ENCODE measurements around the gene UBR3.
"Not testable (repeated sequence)": the region's sequence is repeated elsewhere in the genome, so short reads cannot be mapped to it uniquely, and the experiment has no call there.

Gene UBR3

GRCh38 chr2:169841625-169842024 is 14.4 kb downstream of the UBR3 start:
- not testable (repeated sequence) for H3K27me3 ChIP-seq (ENCODE audit: control insufficient read depth, insufficient read depth, low read length, poor library complexity, severe bottlenecking); H3K27ac ChIP-seq (ENCODE audit: insufficient read depth, low read depth, low read length, poor library complexity, severe bottlenecking); H3K36me3 ChIP-seq (ENCODE audit: control insufficient read depth, insufficient read depth, low read length); H3K4me3 ChIP-seq (ENCODE audit: insufficient read depth, low read depth, low read length); H3K4me1 ChIP-seq (ENCODE audit: control insufficient read depth, insufficient read depth, low read length); H3K9me3 ChIP-seq (ENCODE audit: control insufficient read depth, low read length)
- WGBS, 2 experiments: 94 to 98% methylated on average over 16 to 18 of the region's 24 CpGs

- Histone ChIP-seq H3K4me1 (ENCODE audit: control insufficient read depth, insufficient read depth, low read length) (no peaks in the 10 kb centered on the region), H3K27me3 (ENCODE audit: control insufficient read depth, insufficient read depth, low read length, poor library complexity, severe bottlenecking) (no peaks in the 10 kb centered on the region), H3K27ac (ENCODE audit: insufficient read depth, low read depth, low read length, poor library complexity, severe bottlenecking) (no peak overlapping the region), H3K4me3 (ENCODE audit: insufficient read depth, low read depth, low read length) (no peak overlapping the region), H3K36me3 (ENCODE audit: control insufficient read depth, insufficient read depth, low read length) (no peaks in the 10 kb centered on the region), H3K9me3 (ENCODE audit: control insufficient read depth, low read length) (no peaks in the 10 kb centered on the region)
- WGBS, 2 experiments: 95% methylated on average over 2 of the region's 2 CpGs
Observed at GRCh38 chr2:169845016-169845415, 17.8 kb downstream of the UBR3 start.

DNA sequence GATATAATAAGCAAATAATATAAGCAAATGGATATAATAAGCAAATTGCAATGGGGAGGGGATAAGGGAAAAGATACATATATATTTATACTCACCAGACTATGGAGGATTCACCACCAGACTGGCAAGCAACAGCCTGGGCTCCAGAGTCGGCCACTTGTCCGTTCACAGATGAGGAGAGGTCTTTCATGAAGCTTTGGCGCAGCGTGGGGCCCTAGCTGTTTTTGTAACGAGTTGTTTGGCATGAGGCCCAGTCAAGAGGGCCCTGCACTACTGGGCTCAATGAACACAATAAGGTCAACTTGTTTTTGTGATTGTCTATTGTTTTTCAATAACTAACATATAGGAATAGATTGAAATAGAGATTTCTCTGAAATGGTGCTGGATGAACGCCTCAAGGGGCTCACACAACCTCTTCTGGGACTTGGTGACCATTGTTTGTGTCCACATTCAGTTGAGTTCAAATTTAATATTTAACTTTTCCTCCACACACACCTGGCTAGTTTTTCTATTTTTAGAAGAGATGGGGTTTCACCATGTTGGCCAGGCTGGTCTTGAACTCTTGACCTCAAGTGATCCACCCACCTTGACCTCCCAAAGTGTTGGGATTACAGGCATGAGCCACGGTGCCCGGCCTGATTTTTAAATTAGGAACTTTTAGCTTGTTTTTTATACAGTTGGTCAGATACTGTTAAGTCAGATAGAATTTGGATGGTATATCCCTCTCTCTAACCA is 21.9 kb downstream of the UBR3 start:
- H3K27me3 ChIP-seq (ENCODE audit: control insufficient read depth, insufficient read depth, low read length, poor library complexity, severe bottlenecking); H3K9me3 ChIP-seq (ENCODE audit: control insufficient read depth, low read length): not testable (repeated sequence)
- 90 to 91% methylated on average over 7 to 8 of the region's 8 CpGs for WGBS, 2 experiments

GRCh38 chr2:169849710-169850109 is 22.5 kb downstream of the UBR3 start:
- H3K9me3 ChIP-seq (ENCODE audit: control insufficient read depth, low read length): no peaks in the 10 kb centered on the region
- H3K36me3 ChIP-seq (ENCODE audit: control insufficient read depth, insufficient read depth, low read length): no peaks in the 10 kb centered on the region
- no peaks in the 10 kb centered on the region for H3K27me3 ChIP-seq (ENCODE audit: control insufficient read depth, insufficient read depth, low read length, poor library complexity, severe bottlenecking)
- no peak overlapping the region for H3K27ac ChIP-seq (ENCODE audit: insufficient read depth, low read depth, low read length, poor library complexity, severe bottlenecking)
- no peak overlapping the region for H3K4me3 ChIP-seq (ENCODE audit: insufficient read depth, low read depth, low read length)
- no peaks in the 10 kb centered on the region for H3K4me1 ChIP-seq (ENCODE audit: control insufficient read depth, insufficient read depth, low read length)
- WGBS, 2 experiments: 94 to 100% methylated on average over 1 of the region's 1 CpG

More for the DNA sequence above, 21.9 kb downstream of the UBR3 start:
- H3K4me3 ChIP-seq (ENCODE audit: insufficient read depth, low read depth, low read length); H3K4me1 ChIP-seq (ENCODE audit: control insufficient read depth, insufficient read depth, low read length); H3K36me3 ChIP-seq (ENCODE audit: control insufficient read depth, insufficient read depth, low read length); H3K27ac ChIP-seq (ENCODE audit: insufficient read depth, low read depth, low read length, poor library complexity, severe bottlenecking): not testable (repeated sequence)

- WGBS, 2 experiments: 92 to 95% methylated on average over 4 of the region's 4 CpGs
- H3K4me1 ChIP-seq (ENCODE audit: control insufficient read depth, insufficient read depth, low read length): no peaks in the 10 kb centered on the region
- H3K9me3 ChIP-seq (ENCODE audit: control insufficient read depth, low read length): no peaks in the 10 kb centered on the region
- H3K27me3 ChIP-seq (ENCODE audit: control insufficient read depth, insufficient read depth, low read length, poor library complexity, severe bottlenecking): no peaks in the 10 kb centered on the region
- no peak overlapping the region for H3K4me3 ChIP-seq (ENCODE audit: insufficient read depth, low read depth, low read length)
- no peaks in the 10 kb centered on the region for H3K36me3 ChIP-seq (ENCODE audit: control insufficient read depth, insufficient read depth, low read length)
- no peak overlapping the region for H3K27ac ChIP-seq (ENCODE audit: insufficient read depth, low read depth, low read length, poor library complexity, severe bottlenecking)
Observed at GRCh38 chr2:169853041-169853668, 25.9 kb downstream of the UBR3 start.

GRCh38 chr2:169855281-169856258 is 28.3 kb downstream of the UBR3 start:
- WGBS, 2 experiments: 93 to 95% methylated on average over 40 to 41 of the region's 42 CpGs
- not testable (repeated sequence) for H3K27ac ChIP-seq (ENCODE audit: insufficient read depth, low read depth, low read length, poor library complexity, severe bottlenecking); H3K9me3 ChIP-seq (ENCODE audit: control insufficient read depth, low read length); H3K4me1 ChIP-seq (ENCODE audit: control insufficient read depth, insufficient read depth, low read length); H3K27me3 ChIP-seq (ENCODE audit: control insufficient read depth, insufficient read depth, low read length, poor library complexity, severe bottlenecking); H3K36me3 ChIP-seq (ENCODE audit: control insufficient read depth, insufficient read depth, low read length); H3K4me3 ChIP-seq (ENCODE audit: insufficient read depth, low read depth, low read length)

DNA sequence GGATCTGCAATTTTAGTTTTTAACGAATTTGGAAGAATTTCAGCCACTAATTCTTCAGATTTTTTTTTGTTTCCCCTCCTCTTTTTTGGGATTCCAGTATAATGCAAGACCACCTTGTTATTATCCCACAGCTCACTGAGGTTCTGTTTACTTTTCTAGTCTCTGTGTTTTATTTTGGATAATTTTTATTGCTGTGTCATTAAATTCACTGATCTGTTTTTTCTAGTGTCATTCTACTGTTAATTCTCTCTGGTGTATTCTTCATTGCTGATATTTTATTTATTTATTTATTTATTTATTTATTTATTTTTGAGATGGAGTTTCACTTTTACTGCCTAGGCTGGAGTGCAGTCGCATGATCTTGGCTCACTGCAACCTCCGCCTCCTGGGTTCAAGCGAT is 32.2 kb downstream of the UBR3 start:
- 96 to 98% methylated on average over 4 of the region's 4 CpGs for WGBS, 2 experiments
- no peaks in the 10 kb centered on the region for H3K27me3 ChIP-seq (ENCODE audit: control insufficient read depth, insufficient read depth, low read length, poor library complexity, severe bottlenecking)
- no peaks in the 10 kb centered on the region for H3K36me3 ChIP-seq (ENCODE audit: control insufficient read depth, insufficient read depth, low read length)
- H3K4me1 ChIP-seq (ENCODE audit: control insufficient read depth, insufficient read depth, low read length): no peaks in the 10 kb centered on the region
- no peak overlapping the region for H3K4me3 ChIP-seq (ENCODE audit: insufficient read depth, low read depth, low read length)
- no peaks in the 10 kb centered on the region for H3K9me3 ChIP-seq (ENCODE audit: control insufficient read depth, low read length)
- no peak overlapping the region for H3K27ac ChIP-seq (ENCODE audit: insufficient read depth, low read depth, low read length, poor library complexity, severe bottlenecking)

- Histone ChIP-seq H3K27me3 (ENCODE audit: control insufficient read depth, insufficient read depth, low read length, poor library complexity, severe bottlenecking) (no peaks in the 10 kb centered on the region), H3K4me1 (ENCODE audit: control insufficient read depth, insufficient read depth, low read length) (no peaks in the 10 kb centered on the region), H3K9me3 (ENCODE audit: control insufficient read depth, low read length) (no peaks in the 10 kb centered on the region), H3K36me3 (ENCODE audit: control insufficient read depth, insufficient read depth, low read length) (no peaks in the 10 kb centered on the region), H3K4me3 (ENCODE audit: insufficient read depth, low read depth, low read length) (no peak overlapping the region), H3K27ac (ENCODE audit: insufficient read depth, low read depth, low read length, poor library complexity, severe bottlenecking) (no peak overlapping the region)
- 94 to 99% methylated on average over 4 of the region's 4 CpGs for WGBS, 2 experiments
Observed at GRCh38 chr2:169860149-169860548, 32.9 kb downstream of the UBR3 start.

DNA sequence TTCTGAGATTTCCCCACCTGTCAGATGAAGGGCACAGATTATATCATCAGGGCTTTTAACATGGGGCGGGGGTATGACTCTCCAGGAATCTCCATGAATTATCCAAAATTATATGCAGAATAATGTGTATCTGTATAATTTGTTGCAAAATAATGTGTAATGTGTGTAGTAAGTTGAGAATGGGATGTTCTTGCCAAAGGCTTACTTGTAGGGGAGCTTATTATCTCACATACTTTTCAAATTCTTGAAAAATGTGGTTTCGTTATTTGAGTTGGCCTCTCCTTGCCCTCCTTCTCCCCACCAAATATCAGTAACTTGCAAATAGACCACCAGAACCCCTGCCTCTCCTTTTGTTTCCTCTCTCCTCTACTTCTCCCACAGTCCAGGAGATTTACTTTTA is 35.6 kb downstream of the UBR3 start:
- WGBS, 2 experiments: 83 to 95% methylated on average over 2 of the region's 2 CpGs
- Histone ChIP-seq H3K4me1 (ENCODE audit: control insufficient read depth, insufficient read depth, low read length) (no peaks in the 10 kb centered on the region), H3K4me3 (ENCODE audit: insufficient read depth, low read depth, low read length) (no peak overlapping the region), H3K27me3 (ENCODE audit: control insufficient read depth, insufficient read depth, low read length, poor library complexity, severe bottlenecking) (no peaks in the 10 kb centered on the region), H3K36me3 (ENCODE audit: control insufficient read depth, insufficient read depth, low read length) (no peaks in the 10 kb centered on the region), H3K27ac (ENCODE audit: insufficient read depth, low read depth, low read length, poor library complexity, severe bottlenecking) (no peak overlapping the region), H3K9me3 (ENCODE audit: control insufficient read depth, low read length) (no peaks in the 10 kb centered on the region)

- 74 to 88% methylated on average over 2 of the region's 2 CpGs for WGBS, 2 experiments
- no peaks in the 10 kb centered on the region for H3K9me3 ChIP-seq (ENCODE audit: control insufficient read depth, low read length)
- no peaks in the 10 kb centered on the region for H3K36me3 ChIP-seq (ENCODE audit: control insufficient read depth, insufficient read depth, low read length)
- no peaks in the 10 kb centered on the region for H3K27me3 ChIP-seq (ENCODE audit: control insufficient read depth, insufficient read depth, low read length, poor library complexity, severe bottlenecking)
- H3K4me1 ChIP-seq (ENCODE audit: control insufficient read depth, insufficient read depth, low read length): no peaks in the 10 kb centered on the region
- no peak overlapping the region for H3K27ac ChIP-seq (ENCODE audit: insufficient read depth, low read depth, low read length, poor library complexity, severe bottlenecking)
- no peak overlapping the region for H3K4me3 ChIP-seq (ENCODE audit: insufficient read depth, low read depth, low read length)
Observed at GRCh38 chr2:169865492-169865891, 38.2 kb downstream of the UBR3 start.

Measured in ectodermal cell (in vitro differentiated cells).